Endothelial cell of umbilical vein (primary cell): ENCODE results near the gene GMEB2.

ENCODE experiments used
- CTCF ChIP-seq, 2 donors: IDR thresholded peaks; 1 replicate in 1 of 2; 2 replicates in 1 of 2; pipeline ENCODE4 v1.5.1; 2011; ENCODE audit warnings: low read length in 2 of 2, mild to moderate bottlenecking in 2 of 2, moderate library complexity in 2 of 2, control low read depth in 1 of 2, inconsistent platforms in 1 of 2, low read depth in 1 of 2; ENCODE audit not compliant: insufficient read depth in 1 of 2; ENCODE audit errors: extremely low read depth in 1 of 2
- EZH2 ChIP-seq: IDR thresholded peaks from 2 replicates; pipeline ENCODE4 v1.6.1; 2012; ENCODE audit warnings: borderline replicate concordance, low read depth, mild to moderate bottlenecking, moderate library complexity, low read length, inconsistent platforms; ENCODE audit not compliant: severe bottlenecking
- GATA2 ChIP-seq: IDR thresholded peaks from 2 replicates; pipeline ENCODE4 v1.7.0; 2011; ENCODE audit warnings: low read depth, mild to moderate bottlenecking, moderate library complexity, mixed read lengths, low read length; ENCODE audit not compliant: insufficient read length, insufficient read depth
- JUN ChIP-seq: IDR thresholded peaks from 2 replicates; pipeline ENCODE4 v1.6.1; 2011; ENCODE audit warnings: borderline replicate concordance, low read depth; ENCODE audit not compliant: insufficient read length, insufficient read depth
- POLR2A ChIP-seq: IDR thresholded peaks from 2 replicates; pipeline ENCODE4 v1.6.1; 2012; ENCODE audit warnings: low read depth, mild to moderate bottlenecking, control low read depth, low read length
- POLR2AphosphoS5 ChIP-seq: IDR thresholded peaks from 2 replicates; pipeline ENCODE4 v1.6.1; 2012; ENCODE audit warnings: low read depth, mild to moderate bottlenecking, control low read depth, low read length, moderate library complexity; ENCODE audit not compliant: insufficient read depth

GRCh38 chr20:63624486-63624885 lies 2.4 kb downstream of the GMEB2 start:
- TF ChIP-seq POLR2A (no peak), CTCF (IDR thresholded peaks at IDR 0.05; ENCODE audit: extremely low read depth in 1 of 2, insufficient read depth in 1 of 2, low read depth in 1 of 2, low read length in 2 of 2) (no peak), POLR2AphosphoS5 (no peak), EZH2 (no peak), GATA2 (no peak), JUN (no peak)
